ENCODE results near the gene MAPK9.

DNA sequence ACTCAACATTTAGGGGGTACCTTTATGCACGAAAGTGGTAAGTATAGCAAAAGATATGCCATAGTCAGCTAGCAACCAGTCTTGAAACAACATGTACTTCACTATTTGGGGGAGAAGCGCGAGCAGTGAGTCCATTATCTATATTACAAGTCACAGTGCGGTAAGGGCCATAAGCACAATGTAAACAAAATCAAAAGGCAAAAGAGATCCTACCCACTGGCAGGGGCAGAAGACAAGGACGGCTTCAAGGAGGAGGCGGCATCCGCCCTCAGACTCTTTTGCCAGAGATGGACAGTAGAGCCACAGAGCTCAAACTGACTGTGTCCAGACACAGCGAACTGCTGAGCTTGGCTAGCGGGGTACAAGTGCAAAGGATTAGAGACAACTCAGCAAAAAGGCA is 9.6 kb downstream of the MAPK9 start:
- TF ChIP-seq, protein P1, sequence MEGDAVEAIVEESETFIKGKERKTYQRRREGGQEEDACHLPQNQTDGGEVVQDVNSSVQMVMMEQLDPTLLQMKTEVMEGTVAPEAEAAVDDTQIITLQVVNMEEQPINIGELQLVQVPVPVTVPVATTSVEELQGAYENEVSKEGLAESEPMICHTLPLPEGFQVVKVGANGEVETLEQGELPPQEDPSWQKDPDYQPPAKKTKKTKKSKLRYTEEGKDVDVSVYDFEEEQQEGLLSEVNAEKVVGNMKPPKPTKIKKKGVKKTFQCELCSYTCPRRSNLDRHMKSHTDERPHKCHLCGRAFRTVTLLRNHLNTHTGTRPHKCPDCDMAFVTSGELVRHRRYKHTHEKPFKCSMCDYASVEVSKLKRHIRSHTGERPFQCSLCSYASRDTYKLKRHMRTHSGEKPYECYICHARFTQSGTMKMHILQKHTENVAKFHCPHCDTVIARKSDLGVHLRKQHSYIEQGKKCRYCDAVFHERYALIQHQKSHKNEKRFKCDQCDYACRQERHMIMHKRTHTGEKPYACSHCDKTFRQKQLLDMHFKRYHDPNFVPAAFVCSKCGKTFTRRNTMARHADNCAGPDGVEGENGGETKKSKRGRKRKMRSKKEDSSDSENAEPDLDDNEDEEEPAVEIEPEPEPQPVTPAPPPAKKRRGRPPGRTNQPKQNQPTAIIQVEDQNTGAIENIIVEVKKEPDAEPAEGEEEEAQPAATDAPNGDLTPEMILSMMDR (conservative IDR thresholded peaks at IDR 0.05), result no peak
- no peak for TF ChIP-seq ZFX (IDR thresholded peaks at IDR 0.05)
